NCI-H524 (cell line): ENCODE results near the gene TMEM120B.
"Not testable (repeated sequence)": the region's sequence is repeated elsewhere in the genome, so short reads cannot be mapped to it uniquely, and the experiment has no call there.

Experiments
- DNase-seq, 2 experiments: peaks; one replicate each; lab custom pipeline; 2025; lab: John Stamatoyannopoulos, UW

The TMEM120B gene

GRCh38 chr12:121774968-121775474 is 62.5 kb downstream of the TMEM120B start:
- no peak for DNase-seq

GRCh38 chr12:121775501-121775900 is 62.9 kb downstream of the TMEM120B start:
- no peak for DNase-seq

- DNase-seq, result peak in 1 of 2 experiments; percentile 53
These were observed 63.9 kb downstream of the TMEM120B start for GRCh38 chr12:121776190-121777098.

- no peak for DNase-seq
These were observed 66.2 kb downstream of the TMEM120B start for GRCh38 chr12:121778567-121779421.

GRCh38 chr12:121779422-121779895 is 66.9 kb downstream of the TMEM120B start:
- no peak for DNase-seq

GRCh38 chr12:121780429-121780828 is 67.9 kb downstream of the TMEM120B start:
- no peak for DNase-seq

- DNase-seq, result peak in 1 of 2 experiments; percentile 62
These were observed 69.0 kb downstream of the TMEM120B start for GRCh38 chr12:121781484-121781997.

GRCh38 chr12:121781998-121782979 is 69.7 kb downstream of the TMEM120B start:
- peak in 1 of 2 experiments; percentile 63 for DNase-seq

GRCh38 chr12:121783766-121784165 is 71.2 kb downstream of the TMEM120B start:
- no peak for DNase-seq

- DNase-seq, result no peak
These were observed 71.9 kb downstream of the TMEM120B start for GRCh38 chr12:121784460-121784859.

GRCh38 chr12:121786440-121786825 is 73.9 kb downstream of the TMEM120B start:
- no peak for DNase-seq

GRCh38 chr12:121787063-121788025 is 74.8 kb downstream of the TMEM120B start:
- DNase-seq, result no peak

GRCh38 chr12:121788176-121788818 is 75.7 kb downstream of the TMEM120B start:
- no peak for DNase-seq

- DNase-seq, result no peak
These were observed 76.8 kb downstream of the TMEM120B start for GRCh38 chr12:121789233-121789781.

- DNase-seq, result no peak
These were observed 77.5 kb downstream of the TMEM120B start for GRCh38 chr12:121789800-121790728.

GRCh38 chr12:121790785-121791184 is 78.2 kb downstream of the TMEM120B start:
- not testable (repeated sequence) for DNase-seq

- DNase-seq, result no peak
These were observed 79.4 kb downstream of the TMEM120B start for GRCh38 chr12:121791671-121792551.
